ENCODE data around the gene HOXB8.

The HOXB8 gene

GRCh38 chr17:48590607-48591161 is 24.4 kb downstream of the HOXB8 start:
- no peaks in the 10 kb centered on the region for H3K9me3 ChIP-seq
- peaks cover 0 to 91% of the 10 kb centered on the region in 2 donors for H3K27me3 ChIP-seq
- no peak overlapping the region for H3K4me3 ChIP-seq
- no peak for TF ChIP-seq CTCF (IDR thresholded peaks at IDR 0.05)
- H3K27ac ChIP-seq = no peak overlapping the region
- no peak for DNase-seq
- intact Hi-C loops (cut with DNase I; ENCODE audit: low total_unique reads) = no loop called here
- no peaks in the 10 kb centered on the region for H3K36me3 ChIP-seq
- peaks cover 0 to 25% (median 15%) of the 10 kb centered on the region in 4 donors for H3K4me1 ChIP-seq

- no peaks in the 10 kb centered on the region for H3K9me3 ChIP-seq
- intact Hi-C loops (cut with DNase I; ENCODE audit: low total_unique reads) = no loop called here
- peaks cover 0 to 84% of the 10 kb centered on the region in 2 donors for H3K27me3 ChIP-seq
- peaks cover 0 to 32% (median 19%) of the 10 kb centered on the region in 4 donors for H3K4me1 ChIP-seq
- no peak within 1 kb of the TSS for H3K27ac ChIP-seq
- H3K36me3 ChIP-seq = no peaks in the 10 kb centered on the region
- no peak within 1 kb of the TSS for H3K4me3 ChIP-seq
- no peak for DNase-seq
- TF ChIP-seq CTCF (IDR thresholded peaks at IDR 0.05) = no peak
Observed at GRCh38 chr17:48589831-48590606, 25.1 kb downstream of the HOXB8 start, which contains the start of gene HOXB3. Gene HOXB3, minus strand, starts transcription at chr17:48590241. Its CDS starts 37,767 bp downstream, at chr17:48552474.

- intact Hi-C loops (cut with DNase I; ENCODE audit: low total_unique reads) = no loop called here
- no peak for DNase-seq
- TF ChIP-seq CTCF (IDR thresholded peaks at IDR 0.05) = no peak
- H3K4me3 ChIP-seq = no peak overlapping the region
- peaks cover 0 to 76% of the 10 kb centered on the region in 2 donors for H3K27me3 ChIP-seq
- H3K36me3 ChIP-seq = no peaks in the 10 kb centered on the region
- no peaks in the 10 kb centered on the region for H3K9me3 ChIP-seq
- H3K27ac ChIP-seq = no peak overlapping the region
- H3K4me1 ChIP-seq = peaks cover 0 to 37% (median 24%) of the 10 kb centered on the region in 4 donors
Observed at GRCh38 chr17:48589060-48589830, 25.8 kb downstream of the HOXB8 start.

- H3K27me3 ChIP-seq = peaks cover 0 to 72% of the 10 kb centered on the region in 2 donors
- H3K4me1 ChIP-seq = peaks cover 0 to 31% (median 21%) of the 10 kb centered on the region in 4 donors
- no peak overlapping the region for H3K4me3 ChIP-seq
- intact Hi-C loops (cut with DNase I; ENCODE audit: low total_unique reads) = no loop called here
- TF ChIP-seq CTCF (IDR thresholded peaks at IDR 0.05) = no peak
- no peaks in the 10 kb centered on the region for H3K9me3 ChIP-seq
- no peaks in the 10 kb centered on the region for H3K36me3 ChIP-seq
- H3K27ac ChIP-seq = no peak overlapping the region
- no peak for DNase-seq
Observed at GRCh38 chr17:48588528-48588927, 26.6 kb downstream of the HOXB8 start.

- Histone ChIP-seq H3K9me3 (no peaks in the 10 kb centered on the region), H3K4me3 (no peak overlapping the region), H3K4me1 (peaks cover 0 to 26% (median 16%) of the 10 kb centered on the region in 4 donors), H3K27me3 (peaks cover 0 to 68% of the 10 kb centered on the region in 2 donors), H3K36me3 (no peaks in the 10 kb centered on the region), H3K27ac (no peak overlapping the region)
- intact Hi-C loops (cut with DNase I; ENCODE audit: low total_unique reads) = no loop called here
- no peak for TF ChIP-seq CTCF (IDR thresholded peaks at IDR 0.05)
- DNase-seq = no peak
Observed at GRCh38 chr17:48588074-48588415, 27.0 kb downstream of the HOXB8 start.

Data from tibial artery (tissue), 4 donors.